ENCODE results near the gene LRRK1.

Gene LRRK1

DNA sequence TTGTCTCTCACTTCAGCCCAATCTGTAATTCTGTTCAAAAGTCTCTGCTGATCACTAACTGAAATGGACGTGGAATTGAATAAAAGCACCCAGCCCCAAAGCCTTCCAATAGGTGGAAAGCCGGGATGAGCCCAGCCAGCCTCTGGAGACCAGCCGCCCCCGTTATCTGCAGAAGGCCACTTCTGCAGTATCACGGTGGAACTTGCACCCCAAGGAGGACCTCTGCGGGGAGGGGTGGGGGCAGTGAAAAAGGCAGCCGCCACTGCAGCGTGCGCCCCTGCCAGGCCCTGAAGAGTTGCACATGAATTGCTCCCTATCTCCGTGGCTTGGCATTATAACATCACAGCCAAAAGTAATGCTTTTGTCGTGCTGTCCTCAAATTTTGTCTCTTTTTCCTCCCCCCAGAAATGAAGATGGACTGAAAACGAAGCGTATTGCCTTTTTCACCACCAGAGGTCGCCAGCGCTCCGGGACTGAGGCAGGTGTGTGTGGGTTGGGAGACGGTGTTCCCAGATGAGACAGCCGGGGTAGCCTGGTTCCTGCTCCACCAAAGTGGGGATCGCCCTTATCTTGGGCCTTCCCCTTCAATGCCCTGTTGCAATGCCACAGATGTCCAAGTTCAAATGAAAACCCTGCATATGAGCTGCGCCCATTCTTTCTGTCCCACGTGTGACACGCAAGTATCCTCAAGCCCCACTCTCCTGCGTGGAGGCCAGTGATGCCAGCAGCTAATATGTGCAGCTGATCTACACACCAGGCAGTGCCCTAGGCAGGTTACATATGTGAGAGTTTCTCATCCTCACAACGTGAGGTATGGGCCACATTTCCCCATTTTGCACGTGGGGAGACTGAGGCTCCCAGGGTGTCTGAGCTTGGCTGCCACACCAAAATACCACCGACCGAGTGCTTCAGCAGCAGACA is 96.0 kb downstream of the LRRK1 start:
- peak; percentile 98 for TF ChIP-seq CTCF (IDR thresholded peaks at IDR 0.05; ENCODE audit: low read depth, low read length)
- H3K4me3 ChIP-seq (ENCODE audit: low read depth, low read length) = no peak overlapping the region
- H3K4me1 ChIP-seq = no peaks in the 10 kb centered on the region; the same call in 1 of the 2 replicates
- H3K27me3 ChIP-seq = no peaks in the 10 kb centered on the region
- peak; percentile 84 for DNase-seq
- no peaks in the 10 kb centered on the region for H3K9me3 ChIP-seq
- no peaks in the 10 kb centered on the region for H3K36me3 ChIP-seq

DNA sequence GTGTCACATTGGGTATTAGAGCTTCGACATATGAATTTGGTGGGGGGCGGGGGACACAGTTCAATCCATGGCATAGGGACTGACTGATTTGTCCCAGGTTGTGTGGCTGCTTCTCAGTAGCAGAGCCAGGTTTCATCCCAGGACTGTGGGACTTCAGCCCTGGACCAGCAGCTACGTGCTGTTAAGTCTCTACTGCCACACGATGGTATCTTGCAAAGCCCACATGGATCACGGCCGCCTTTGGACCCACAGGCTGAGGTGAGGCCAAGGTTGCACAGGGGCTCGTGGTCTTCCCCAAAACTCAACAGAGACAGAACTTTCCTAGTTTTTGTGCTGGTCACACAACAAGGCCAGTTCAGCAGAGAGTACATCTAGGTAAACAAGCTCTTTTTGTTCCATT is 97.4 kb downstream of the LRRK1 start:
- no peak for TF ChIP-seq CTCF (IDR thresholded peaks at IDR 0.05; ENCODE audit: low read depth, low read length)
- no peaks in the 10 kb centered on the region for H3K36me3 ChIP-seq
- H3K9me3 ChIP-seq = no peaks in the 10 kb centered on the region
- H3K4me3 ChIP-seq (ENCODE audit: low read depth, low read length) = no peak overlapping the region
- DNase-seq = no peak
- no peaks in the 10 kb centered on the region; the same call in 1 of the 2 replicates for H3K4me1 ChIP-seq
- no peaks in the 10 kb centered on the region for H3K27me3 ChIP-seq

GRCh38 chr15:101017093-101017754 is 98.1 kb downstream of the LRRK1 start:
- DNase-seq = peak; percentile 40
- TF ChIP-seq CTCF (IDR thresholded peaks at IDR 0.05; ENCODE audit: low read depth, low read length) = peak; percentile 59
- no peaks in the 10 kb centered on the region; the same call in 1 of the 2 replicates for H3K4me1 ChIP-seq
- no peaks in the 10 kb centered on the region for H3K36me3 ChIP-seq
- no peak overlapping the region for H3K4me3 ChIP-seq (ENCODE audit: low read depth, low read length)
- no peaks in the 10 kb centered on the region for H3K27me3 ChIP-seq
- H3K9me3 ChIP-seq = no peaks in the 10 kb centered on the region

DNA sequence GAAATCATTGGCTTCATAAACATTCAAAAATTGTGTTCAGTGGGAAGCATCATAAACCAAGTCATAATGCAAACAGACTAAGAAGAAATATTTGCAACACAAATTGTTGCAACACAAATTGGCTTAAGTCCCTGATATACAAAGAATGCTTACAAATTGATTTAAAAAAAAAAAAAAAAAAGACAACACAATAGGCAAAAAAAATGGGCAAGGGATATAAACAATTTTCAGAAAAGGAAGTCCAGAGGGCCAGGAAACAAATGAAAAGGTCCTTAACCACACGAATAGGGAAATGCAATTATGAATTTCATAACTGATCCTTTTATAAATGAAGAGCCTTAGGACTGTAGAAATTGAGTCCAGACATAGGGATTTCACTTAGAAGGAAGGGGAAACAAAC is 98.9 kb downstream of the LRRK1 start:
- TF ChIP-seq CTCF (IDR thresholded peaks at IDR 0.05; ENCODE audit: low read depth, low read length) = no peak
- no peaks in the 10 kb centered on the region for H3K9me3 ChIP-seq
- H3K4me3 ChIP-seq (ENCODE audit: low read depth, low read length) = no peak overlapping the region
- no peaks in the 10 kb centered on the region for H3K27me3 ChIP-seq
- no peak for DNase-seq
- H3K4me1 ChIP-seq = no peaks in the 10 kb centered on the region; the same call in 1 of the 2 replicates
- no peaks in the 10 kb centered on the region for H3K36me3 ChIP-seq

DNA sequence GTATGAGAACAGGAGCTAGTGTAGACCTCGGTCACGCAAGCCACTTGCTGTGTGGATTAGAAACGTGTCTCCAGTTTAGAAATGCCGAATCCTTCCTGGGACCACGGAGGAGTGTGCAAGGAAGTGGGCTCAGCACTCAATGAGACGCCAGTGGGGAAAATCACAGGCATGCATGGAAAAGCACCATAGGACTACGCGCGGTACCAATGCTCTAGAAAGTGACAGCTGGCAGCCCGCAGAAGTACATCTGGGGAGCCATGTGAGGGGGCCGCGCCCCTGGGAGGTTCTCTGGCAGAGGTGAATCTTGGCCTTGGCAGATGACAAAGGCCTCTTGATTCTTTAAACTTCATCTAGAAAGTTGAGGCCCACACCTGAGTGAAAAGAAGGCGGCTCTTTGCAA is 99.3 kb downstream of the LRRK1 start:
- no peak for DNase-seq
- no peak for TF ChIP-seq CTCF (IDR thresholded peaks at IDR 0.05; ENCODE audit: low read depth, low read length)
- H3K36me3 ChIP-seq = no peaks in the 10 kb centered on the region

More for the DNA sequence above, 99.3 kb downstream of the LRRK1 start:
- H3K27me3 ChIP-seq = no peaks in the 10 kb centered on the region
- H3K4me3 ChIP-seq (ENCODE audit: low read depth, low read length) = no peak overlapping the region
- no peaks in the 10 kb centered on the region for H3K9me3 ChIP-seq
- no peaks in the 10 kb centered on the region; the same call in 1 of the 2 replicates for H3K4me1 ChIP-seq
